GM19238 (cell line): Measurements from ENCODE around the gene ING2.
"Not testable (repeated sequence)": the region's sequence is repeated elsewhere in the genome, so short reads cannot be mapped to it uniquely, and the experiment has no call there.

Source experiments
- DNase-seq: peaks from one replicate; pipeline ENCODE4 v3.0.0; 2011; ENCODE audit warnings: low spot score; ENCODE audit not compliant: insufficient read length

The ING2 gene

GRCh38 chr4:183546376-183546775, 41.5 kb downstream of the ING2 start:
- DNase-seq = no peak

GRCh38 chr4:183548306-183548705, 43.4 kb downstream of the ING2 start:
- DNase-seq = no peak

DNA sequence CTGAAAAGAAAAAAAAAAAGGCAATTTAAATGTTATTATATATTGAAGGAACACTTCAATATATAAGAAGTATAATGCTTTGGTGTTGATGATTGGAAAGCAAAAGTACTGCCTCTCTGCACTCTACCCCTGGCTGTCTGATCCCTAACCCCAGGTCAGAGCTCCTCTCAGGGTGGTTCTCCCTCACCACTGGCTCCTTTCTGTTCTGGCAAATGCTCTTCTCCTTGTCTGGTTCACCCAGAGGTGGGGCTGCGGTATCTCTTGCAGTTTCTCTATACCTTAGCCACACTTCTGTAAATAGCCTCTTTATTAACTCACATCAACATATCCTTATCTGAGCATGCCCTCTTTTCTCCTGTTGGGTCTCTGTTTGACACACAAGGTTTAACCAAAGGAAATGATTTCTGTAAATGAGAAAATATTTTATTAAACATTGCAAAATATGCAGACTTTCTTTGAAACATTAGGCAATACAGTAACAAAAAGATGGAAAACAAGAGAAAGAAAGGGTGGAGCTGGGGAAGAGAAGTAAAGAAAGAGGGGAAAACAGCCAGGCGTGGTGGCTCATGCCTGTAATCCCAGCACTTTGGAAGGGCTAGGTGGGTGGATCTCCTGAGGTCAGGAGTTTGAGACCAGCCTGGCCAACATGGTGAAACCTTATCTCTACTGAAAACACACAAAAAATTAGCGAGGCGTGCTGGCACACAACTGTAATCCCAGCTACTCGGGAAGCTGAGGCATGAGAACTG, 45.7 kb downstream of the ING2 start:
- DNase-seq = no peak

DNA sequence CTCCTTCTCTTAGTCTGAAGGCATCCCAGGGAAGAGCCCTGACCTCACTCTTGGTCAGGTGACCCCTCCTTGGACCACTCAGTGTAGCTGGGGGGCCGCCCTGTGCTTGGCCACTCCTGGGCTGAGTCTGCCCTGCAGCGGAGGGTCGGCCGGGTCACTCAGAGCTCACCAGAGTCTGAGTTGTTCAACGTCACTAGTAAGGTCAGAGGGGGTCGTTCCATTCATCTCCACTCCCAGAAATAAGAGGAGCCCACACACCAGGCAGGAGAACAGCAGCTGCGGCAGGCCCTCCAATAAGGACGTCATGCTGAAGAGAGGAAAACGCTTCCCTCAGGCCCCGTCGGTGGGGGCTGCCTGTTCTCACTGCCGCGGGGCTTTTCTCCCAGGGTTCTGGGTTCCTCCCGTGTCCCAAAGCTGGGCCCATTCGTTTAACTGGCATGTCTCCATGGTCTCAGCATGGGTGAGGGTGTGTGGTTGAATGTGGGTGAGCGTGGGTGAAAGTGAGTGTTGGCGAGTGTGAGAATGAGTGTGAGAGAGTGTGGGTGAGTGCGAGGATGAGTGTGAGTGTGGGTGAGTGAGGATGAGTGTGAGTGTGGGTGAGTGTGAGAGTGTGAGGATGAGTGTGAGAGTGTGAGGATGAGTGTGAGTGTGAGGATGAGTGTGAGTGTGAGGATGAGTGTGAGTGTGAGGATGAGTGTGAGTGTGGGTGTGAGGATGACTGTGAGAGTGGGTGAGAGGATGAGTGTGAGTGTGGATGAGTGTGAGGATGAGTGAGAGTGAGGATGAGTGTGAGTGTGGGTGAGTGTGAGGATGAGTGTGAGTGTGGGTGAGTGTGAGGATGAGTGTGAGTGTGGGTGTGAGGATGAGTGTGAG, 47.7 kb downstream of the ING2 start:
- DNase-seq = no peak

- DNase-seq = not testable (repeated sequence)
Observed at GRCh38 chr4:183553147-183553478, 48.3 kb downstream of the ING2 start.

GRCh38 chr4:183553601-183554345, 48.9 kb downstream of the ING2 start:
- DNase-seq = no peak

GRCh38 chr4:183554346-183554686, 49.5 kb downstream of the ING2 start:
- no peak for DNase-seq

DNA sequence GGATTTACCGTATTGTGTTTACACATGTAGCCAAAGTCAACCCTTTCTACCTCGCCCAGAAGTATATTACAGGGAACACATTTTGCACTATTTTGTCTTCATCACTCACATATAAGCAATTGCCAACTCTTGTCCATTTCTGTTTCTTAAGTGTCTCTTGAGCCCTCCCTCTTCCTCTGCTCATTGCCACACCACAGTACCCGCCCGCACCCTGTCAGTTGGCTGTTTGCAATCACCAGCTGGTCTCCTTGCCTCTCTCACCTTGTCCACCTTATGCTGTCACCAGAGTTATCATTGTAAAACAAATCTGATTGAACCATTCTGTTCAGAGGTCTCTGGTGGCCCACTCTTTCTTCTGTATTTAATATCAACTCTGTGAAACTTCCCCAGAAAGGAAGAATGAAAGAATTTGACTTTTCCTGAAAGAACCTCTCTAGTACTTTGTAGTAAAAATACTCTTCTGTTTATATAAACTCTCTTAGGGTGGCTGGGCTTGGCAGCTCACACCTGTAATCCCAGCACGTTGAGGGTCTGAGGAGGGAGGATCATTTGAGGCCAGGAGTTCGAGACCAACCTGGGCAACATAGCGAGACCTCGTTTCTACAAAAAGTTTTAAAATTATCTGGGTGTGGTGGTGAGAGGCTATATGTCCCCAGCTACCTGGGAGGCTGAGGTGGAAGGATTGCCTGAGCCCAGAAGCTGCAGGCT, 50.2 kb downstream of the ING2 start:
- no peak for DNase-seq

GRCh38 chr4:183556947-183557346, 52.1 kb downstream of the ING2 start:
- no peak for DNase-seq

DNA sequence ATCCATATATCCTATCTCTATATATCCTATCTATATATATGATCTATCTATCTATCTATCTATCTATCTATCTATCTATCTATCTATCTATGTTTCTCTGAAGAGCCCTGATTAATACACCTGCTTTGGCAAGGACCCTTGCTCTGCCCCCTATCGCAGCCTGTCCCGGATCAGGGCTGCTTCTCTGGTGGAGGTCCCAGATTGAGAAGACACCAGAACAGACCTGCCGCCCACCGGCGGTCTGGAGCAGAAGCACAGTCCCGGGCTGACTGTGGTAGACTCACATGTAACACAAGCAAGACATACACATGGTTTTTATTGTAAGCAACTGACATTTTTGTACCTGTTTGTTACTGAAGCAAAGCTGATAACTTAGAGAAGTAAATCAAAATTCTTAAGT, 52.8 kb downstream of the ING2 start:
- DNase-seq = no peak

DNA sequence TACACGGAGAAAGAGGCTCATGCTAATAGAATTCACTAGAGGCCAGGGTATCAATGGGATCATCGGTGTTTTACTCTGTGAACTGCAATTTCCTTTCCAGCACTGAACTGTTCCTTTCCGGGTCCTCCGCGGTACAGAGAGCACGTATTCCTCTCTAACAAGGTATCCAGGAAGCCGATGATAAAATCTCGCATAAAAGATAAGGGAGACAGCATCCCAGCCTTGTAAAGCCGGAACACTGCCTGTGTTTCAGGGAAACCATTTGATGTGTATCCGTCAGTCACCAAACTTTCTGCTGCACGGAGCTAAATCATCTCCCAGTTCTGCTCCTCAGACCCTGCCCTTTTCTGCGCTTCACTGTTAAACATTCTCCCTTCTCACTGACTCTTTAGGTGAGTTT, 54.0 kb downstream of the ING2 start:
- DNase-seq = no peak

GRCh38 chr4:183561905-183562304, 57.0 kb downstream of the ING2 start:
- no peak for DNase-seq
